SU-DHL-6 (cell line): ENCODE data around the gene GIPR.
A peak's percentile ranks its signal among the peaks of the same experiment; 100 is the strongest.

ENCODE experiments used
- H2AFZ ChIP-seq: fragments of 200-600 bp; sonication (generic); 2 replicates; pipeline ENCODE4 v1.6.1; 2014; ENCODE audit warnings: low read depth, mild to moderate bottlenecking, moderate library complexity, mixed read lengths, antibody characterized with exemption, low read length; ENCODE audit not compliant: severe bottlenecking
- H3F3A ChIP-seq: fragments of 200-600 bp; shearing (Covaris generic); 2 replicates; pipeline ENCODE4 v1.6.0; 2016; ENCODE audit warnings: antibody characterized with exemption, mild to moderate bottlenecking; ENCODE audit not compliant: insufficient read depth
- H3K27ac ChIP-seq: fragments of 200-600 bp; sonication (generic); 2 replicates; pipeline ENCODE4 v1.5.1; 2016; ENCODE audit warnings: low read depth, mild to moderate bottlenecking, low read length, moderate library complexity, mixed read lengths
- H3K27me3 ChIP-seq: fragments of 200-600 bp; sonication (generic), shearing (Covaris generic); 2 replicates; pipeline ENCODE4 v1.6.0; 2014; ENCODE audit warnings: mild to moderate bottlenecking, low read length
- H3K36me3 ChIP-seq: fragments of 200-600 bp; sonication (generic); 2 replicates; pipeline ENCODE4 v1.6.1; 2014; ENCODE audit warnings: mild to moderate bottlenecking, low read length, mixed read lengths
- H3K4me2 ChIP-seq: fragments of 300-600, 200-600 bp; shearing (Covaris generic), sonication (generic); 2 replicates; pipeline ENCODE4 v1.6.0; 2014; ENCODE audit warnings: low read length, low read depth, mild to moderate bottlenecking; ENCODE audit not compliant: poor library complexity, severe bottlenecking
- H3K4me3 ChIP-seq: fragments of 200-600 bp; sonication (generic); 2 replicates; pipeline ENCODE4 v1.5.1; 2014; ENCODE audit warnings: antibody characterized with exemption, low read length, mild to moderate bottlenecking, mixed read lengths; ENCODE audit not compliant: insufficient read depth, poor library complexity, severe bottlenecking
- H3K79me2 ChIP-seq: fragments of 200-600 bp; sonication (generic); 2 replicates; pipeline ENCODE4 v1.6.1; 2014; ENCODE audit warnings: mild to moderate bottlenecking, low read length, moderate library complexity; ENCODE audit not compliant: insufficient read depth
- H3K9ac ChIP-seq: fragments of 200-600 bp; sonication (generic); 2 replicates; pipeline ENCODE4 v1.7.0; 2014; ENCODE audit warnings: mild to moderate bottlenecking, low read length
- H3K9me2 ChIP-seq: fragments of 200-600 bp; sonication (generic); replicated peaks from 2 replicates; pipeline ENCODE4 v1.6.1; 2014; ENCODE audit warnings: low read length; ENCODE audit not compliant: insufficient read depth
- H3K9me3 ChIP-seq: fragments of 200-600 bp; sonication (generic); 2 replicates; pipeline ENCODE4 v1.6.1; 2014; ENCODE audit warnings: low read length, mixed read lengths; ENCODE audit not compliant: insufficient read depth
- H4K20me1 ChIP-seq: fragments of 200-600 bp; sonication (generic); 2 replicates; pipeline ENCODE4 v1.6.1; 2014; ENCODE audit warnings: low read depth, mild to moderate bottlenecking, antibody characterized with exemption, low read length, moderate library complexity, mixed read lengths
- CTCF ChIP-seq: fragments of 200-600 bp; sonication (generic); IDR thresholded peaks from one replicate; pipeline ENCODE4 v1.5.1; 2017; ENCODE audit warnings: antibody characterized with exemption, mild to moderate bottlenecking, low read length, moderate library complexity; ENCODE audit not compliant: insufficient read depth, poor library complexity, severe bottlenecking
- EZH2phosphoT487 ChIP-seq: fragments of 200-600 bp; sonication (generic), shearing (Covaris generic); conservative IDR thresholded peaks from 2 replicates; pipeline ENCODE4 v1.6.1; 2018; ENCODE audit warnings: mild to moderate bottlenecking, antibody characterized with exemption, low read length, moderate library complexity, mixed read lengths

Gene GIPR

GRCh38 chr19:45663800-45664199, 4.2 kb upstream of the GIPR start:
- no peak overlapping the region for H3K27ac ChIP-seq
- H2AFZ ChIP-seq = no peak overlapping the region
- no peak overlapping the region for H3K4me3 ChIP-seq
- H3K4me2 ChIP-seq = no peak overlapping the region
- no peaks in the 10 kb centered on the region for H3K27me3 ChIP-seq
- no peak for TF ChIP-seq CTCF
- no peak for TF ChIP-seq EZH2phosphoT487
- H3K36me3 ChIP-seq = no peaks in the 10 kb centered on the region
- H3K9me3 ChIP-seq = no peaks in the 10 kb centered on the region
- H3K9me2 ChIP-seq = no peaks in the 10 kb centered on the region
- no peaks in the 10 kb centered on the region for H4K20me1 ChIP-seq
- no peaks in the 10 kb centered on the region for H3F3A ChIP-seq
- H3K79me2 ChIP-seq = no peaks in the 10 kb centered on the region
- H3K9ac ChIP-seq = no peak overlapping the region

GRCh38 chr19:45664575-45664974, 3.4 kb upstream of the GIPR start:
- Histone ChIP-seq H3K27me3 (no peaks in the 10 kb centered on the region), H3K4me2 (no peak overlapping the region), H3K9ac (no peak overlapping the region), H3F3A (0 out of 2 replicates have a peak, but pooled peaks cover 5% of the 10 kb centered on the region), H2AFZ (no peak overlapping the region), H3K9me3 (no peaks in the 10 kb centered on the region), H3K4me3 (no peak overlapping the region), H3K79me2 (no peaks in the 10 kb centered on the region), H4K20me1 (no peaks in the 10 kb centered on the region), H3K36me3 (no peaks in the 10 kb centered on the region), H3K9me2 (no peaks in the 10 kb centered on the region), H3K27ac (no peak overlapping the region)
- no peak for TF ChIP-seq EZH2phosphoT487
- no peak for TF ChIP-seq CTCF

- H2AFZ ChIP-seq = peak overlapping the region; percentile 71
- no peaks in the 10 kb centered on the region for H3K27me3 ChIP-seq
- H3K9ac ChIP-seq = peak overlapping the region; percentile 73
- H3K9me2 ChIP-seq = no peaks in the 10 kb centered on the region
- H3K36me3 ChIP-seq = no peaks in the 10 kb centered on the region
- no peaks in the 10 kb centered on the region for H3K79me2 ChIP-seq
- peak overlapping the region; percentile 88 for H3K4me2 ChIP-seq
- no peaks in the 10 kb centered on the region for H3K9me3 ChIP-seq
- 0 out of 2 replicates have a peak, but pooled peaks cover 5% of the 10 kb centered on the region for H3F3A ChIP-seq
- no peak for TF ChIP-seq CTCF
- TF ChIP-seq EZH2phosphoT487 = no peak
- no peaks in the 10 kb centered on the region for H4K20me1 ChIP-seq
- peak overlapping the region; percentile 32 for H3K27ac ChIP-seq
- peak overlapping the region; percentile 74 for H3K4me3 ChIP-seq
Observed at GRCh38 chr19:45668342-45668871, 386 bp downstream of the GIPR start.
